SK-N-SH treated with all-trans-retinoic acid at 6 μM for 48 hours (cell line): ENCODE results near the gene VWC2L.

Source experiments
- OSR1 ChIP-seq: fragments of 250-450 bp; sonication (Bioruptor Pico); IDR thresholded peaks from 2 replicates; pipeline ENCODE4 v1.8.0; 2022; ENCODE audit warnings: moderate library complexity, mild to moderate bottlenecking, inconsistent platforms
- PATZ1 ChIP-seq: fragments of 250-450 bp; sonication (Bioruptor Pico); IDR thresholded peaks from 2 replicates; pipeline ENCODE4 v1.8.0; 2020; ENCODE audit warnings: mild to moderate bottlenecking, moderate library complexity, borderline replicate concordance
- SNAI2 ChIP-seq: fragments of 250-450 bp; sonication (Bioruptor Pico); IDR thresholded peaks from 2 replicates; pipeline ENCODE4 v1.5.0; 2020; ENCODE audit warnings: mild to moderate bottlenecking, moderate library complexity
- TCF4 ChIP-seq: fragments of 250-450 bp; sonication (Bioruptor Pico); IDR thresholded peaks from 2 replicates; pipeline ENCODE4 v1.8.0; 2021; ENCODE audit warnings: mild to moderate bottlenecking, moderate library complexity, borderline replicate concordance
- TSHZ2 ChIP-seq: fragments of 250-450 bp; sonication (Bioruptor Pico); IDR thresholded peaks from 2 replicates; pipeline ENCODE4 v1.5.0; 2020; ENCODE audit warnings: mild to moderate bottlenecking, moderate library complexity

- TF ChIP-seq SNAI2 (no peak), TCF4 (CRISPR knock-in tag) (no peak), PATZ1 (CRISPR knock-in tag) (no peak), TSHZ2 (no peak), OSR1 (CRISPR knock-in tag) (no peak)
Measured at GRCh38 chr2:214591366-214591765, 180.5 kb downstream of the VWC2L start.
